Keratinocyte (primary cell): Measurements from ENCODE around the gene ZNF132. TPM values are rescaled to one million over a fixed set of nuclear protein-coding genes. Genes with fewer than 3 reads are reported as not detected.
A peak's percentile ranks its signal among the peaks of the same experiment; 100 is the strongest.

Source experiments
- DNase-seq: peaks from one replicate; pipeline ENCODE4 v3.0.0-alpha.2; 2011; ENCODE audit warnings: low read depth, missing footprints, low spot score
- FAIRE-seq: peaks from 2 replicates; lab custom pipeline; 2011; peaks lifted over from hg19 to GRCh38; lab: Jason Lieb, UNC
- H2AFZ ChIP-seq: 2 replicates; pipeline ENCODE4 v1.6.0; 2012; ENCODE audit warnings: low read length, control low read depth, inconsistent platforms; ENCODE audit not compliant: control insufficient read depth
- H3K27ac ChIP-seq: 2 replicates; pipeline ENCODE4 v1.5.1; 2011; ENCODE audit warnings: low read length; ENCODE audit not compliant: control insufficient read depth, insufficient read depth
- H3K27me3 ChIP-seq: 3 replicates; pipeline ENCODE4 v1.6.0; 2011; ENCODE audit warnings: low read length; ENCODE audit not compliant: control insufficient read depth, insufficient read depth; ENCODE audit errors: extremely low read depth
- H3K36me3 ChIP-seq, 2 experiments: 2 replicates in 1 of 2; 3 replicates in 1 of 2; pipeline ENCODE4 v1.5.1; 2011; ENCODE audit warnings: low read length in 2 of 2, mild to moderate bottlenecking in 1 of 2; ENCODE audit not compliant: control insufficient read depth in 2 of 2, insufficient read depth in 2 of 2; ENCODE audit errors: extremely low read depth in 1 of 2
- H3K4me1 ChIP-seq: 3 replicates; pipeline ENCODE4 v1.5.1; 2011; ENCODE audit warnings: low read length; ENCODE audit not compliant: control insufficient read depth, insufficient read depth; ENCODE audit errors: extremely low read depth
- H3K4me2 ChIP-seq: 3 replicates; pipeline ENCODE4 v1.6.0; 2011; ENCODE audit warnings: low read depth, low read length; ENCODE audit not compliant: control insufficient read depth, insufficient read depth; ENCODE audit errors: extremely low read depth
- H3K4me3 ChIP-seq, 3 experiments: fragments of 200-600 bp in 1 of 3; sonication (generic) in 1 of 3; 2 replicates in 2 of 3; 3 replicates in 1 of 3; pipeline ENCODE4 v1.5.1; 2011 to 2016; ENCODE audit warnings: low read length in 3 of 3, mild to moderate bottlenecking in 3 of 3, control low read depth in 2 of 3, inconsistent platforms in 1 of 3, low read depth in 1 of 3, mixed read lengths in 1 of 3, mixed run types in 1 of 3, moderate library complexity in 1 of 3; ENCODE audit not compliant: control insufficient read depth in 2 of 3, insufficient read depth in 2 of 3; ENCODE audit errors: extremely low read depth in 1 of 3
- H3K79me2 ChIP-seq: 2 replicates; pipeline ENCODE4 v1.6.0; 2012; ENCODE audit warnings: low read length; ENCODE audit not compliant: control insufficient read depth, insufficient read depth
- H3K9ac ChIP-seq: 3 replicates; pipeline ENCODE4 v1.6.0; 2011; ENCODE audit warnings: low read length; ENCODE audit not compliant: control insufficient read depth, insufficient read depth; ENCODE audit errors: extremely low read depth
- H3K9me1 ChIP-seq: 3 replicates; pipeline ENCODE4 v1.6.0; 2011; ENCODE audit warnings: low read length; ENCODE audit not compliant: control insufficient read depth, insufficient read depth; ENCODE audit errors: extremely low read depth
- H3K9me3 ChIP-seq: 2 replicates; pipeline ENCODE4 v1.5.1; 2012; ENCODE audit warnings: low read depth, low read length; ENCODE audit not compliant: control insufficient read depth
- H4K20me1 ChIP-seq: 3 replicates; pipeline ENCODE4 v1.6.0; 2011; ENCODE audit warnings: low read length; ENCODE audit not compliant: control insufficient read depth, insufficient read depth; ENCODE audit errors: extremely low read depth
- CTCF ChIP-seq, 3 experiments: IDR thresholded peaks in 1 of 3; conservative IDR thresholded peaks in 1 of 3; optimal IDR thresholded peaks in 1 of 3; 2 replicates in 2 of 3; 3 replicates in 1 of 3; pipeline versions ENCODE3 to v1.5.1; 2011; ENCODE audit warnings: low read length in 3 of 3, mild to moderate bottlenecking in 3 of 3, moderate library complexity in 2 of 3, control low read depth in 1 of 3, inconsistent platforms in 1 of 3; ENCODE audit not compliant: insufficient read depth in 2 of 3; ENCODE audit errors: extremely low read depth in 1 of 3
- EZH2 ChIP-seq: IDR thresholded peaks from one replicate; pipeline ENCODE4 v1.6.1; 2012; ENCODE audit warnings: inconsistent platforms, mild to moderate bottlenecking, low read length, moderate library complexity
- dilution Hi-C: fragments of 300-500 bp; cut with MboI; formaldehyde crosslinking; loops from one replicate; pipeline ENCODE4 v1.7.0; 2020; ENCODE audit warnings: low sequenced_read_pairs; ENCODE audit not compliant: extremely low pct_ligation_motif_present
- polyA plus RNA-seq, 5 experiments: library from polyadenylated mRNA; depleted of rRNA in 3 of 5; stranded (reverse) in 3 of 5; stranded (forward) in 1 of 5; unstranded in 1 of 5; fragments of >200 nt; gene quantifications; 1 replicate in 1 of 5; 2 replicates in 3 of 5; 3 replicates in 1 of 5; pipeline versions ENCODE4 v1.2.1 to v1.2.3, GENCODE V29; 2011 to 2012; ENCODE audit warnings: missing spikeins in 2 of 5, low read depth in 1 of 5, low replicate concordance in 1 of 5

The ZNF132 gene
- polyA plus RNA-seq, 1 donor (not counting 4 experiments of a cell fraction or from before 2014, with no cell fraction given) = 1.6 TPM

GRCh38 chr19:58476498-58477015 lies 36.6 kb upstream of the ZNF132 start:
- H3K9me3 ChIP-seq = no peaks in the 10 kb centered on the region
- TF ChIP-seq EZH2 = no peak
- no peak for TF ChIP-seq CTCF (optimal IDR thresholded peaks at IDR 0.05 in 1 of 3, IDR thresholded peaks at IDR 0.05 in 1 of 3, conservative IDR thresholded peaks at IDR 0.05 in 1 of 3; ENCODE audit: extremely low read depth in 1 of 3, insufficient read depth in 2 of 3, low read length in 3 of 3)
- peak overlapping the region; percentile 91 for H3K4me2 ChIP-seq
- no peak for DNase-seq
- peak overlapping the region; percentile 63 for H3K27ac ChIP-seq
- dilution Hi-C loops = no loop called here
- FAIRE-seq = peak; percentile 32
- H3K9me1 ChIP-seq = no peaks in the 10 kb centered on the region
- peak overlapping the region; percentile 62 to 83 (median 68) for H3K4me3 ChIP-seq
- H3K79me2 ChIP-seq = no peaks in the 10 kb centered on the region
- peaks cover 15% of the 10 kb centered on the region for H3K4me1 ChIP-seq
- H3K9ac ChIP-seq = peak overlapping the region; percentile 80
- H3K27me3 ChIP-seq = no peaks in the 10 kb centered on the region
- no peaks in the 10 kb centered on the region for H4K20me1 ChIP-seq
- peak overlapping the region; percentile 85 for H2AFZ ChIP-seq
- H3K36me3 ChIP-seq = peaks cover 7 to 15% of the 10 kb centered on the region in 2 experiments

DNA sequence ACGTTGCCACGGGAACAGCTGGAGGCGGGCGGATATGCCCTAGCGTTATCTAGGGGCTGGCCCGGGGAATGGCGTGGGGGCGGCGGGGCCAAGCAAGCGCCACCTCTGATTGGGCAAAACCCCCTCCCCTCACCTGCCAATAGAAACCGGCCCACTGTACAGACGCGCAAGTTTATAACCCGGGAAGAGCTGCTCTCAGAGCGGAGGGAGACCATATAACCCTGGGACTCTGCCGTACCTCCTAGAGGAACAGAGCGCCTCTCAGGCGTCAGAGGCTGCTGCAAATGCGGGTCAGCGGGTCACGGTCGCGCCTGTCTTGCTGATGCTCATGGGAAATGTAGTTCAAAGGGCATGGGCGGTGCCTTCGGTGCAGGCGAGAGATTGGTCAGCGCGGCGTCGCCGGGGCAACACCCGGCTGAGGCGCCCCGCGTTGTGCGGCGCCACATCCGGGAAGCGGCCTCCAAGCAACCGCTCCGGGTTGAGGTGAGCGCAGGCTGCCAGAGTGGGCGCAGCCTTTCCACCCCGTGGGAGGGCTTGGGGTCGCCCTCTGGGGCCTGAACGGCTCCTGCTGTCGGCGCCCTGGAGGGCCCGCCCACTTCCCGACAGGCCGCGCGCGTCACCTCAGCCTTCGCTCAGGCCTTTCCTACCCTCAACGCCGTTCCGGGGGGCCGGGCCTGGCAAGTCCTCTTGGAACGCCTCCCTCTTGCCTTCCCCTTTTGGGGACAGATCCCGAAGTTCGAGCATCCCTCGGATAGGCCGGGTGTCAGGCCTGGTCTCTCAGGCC lies 36.0 kb upstream of the ZNF132 start, which contains the start of gene ZNF446:
Gene ZNF446 (plus strand): TSS at position 639 of the 784 bp plus-strand sequence. CDS start 867 bp downstream, outside the sequence.
- H4K20me1 ChIP-seq = no peaks in the 10 kb centered on the region
- H3K9ac ChIP-seq = peak within 1 kb of the TSS; percentile 80
- H3K9me3 ChIP-seq = no peaks in the 10 kb centered on the region
- H3K27ac ChIP-seq = peak within 1 kb of the TSS; percentile 63
- no peak for TF ChIP-seq EZH2
- TF ChIP-seq CTCF (optimal IDR thresholded peaks at IDR 0.05 in 1 of 3, IDR thresholded peaks at IDR 0.05 in 1 of 3, conservative IDR thresholded peaks at IDR 0.05 in 1 of 3; ENCODE audit: extremely low read depth in 1 of 3, insufficient read depth in 2 of 3, low read length in 3 of 3) = no peak
- H3K4me3 ChIP-seq = peak within 1 kb of the TSS; percentile 62 to 83 (median 68)
- peak within 1 kb of the TSS; percentile 91 for H3K4me2 ChIP-seq
- DNase-seq (peak; percentile 72), FAIRE-seq (peak; percentile 71)
- dilution Hi-C loops = no loop called here
- peaks cover 7 to 15% of the 10 kb centered on the region in 2 experiments for H3K36me3 ChIP-seq
- no peaks in the 10 kb centered on the region for H3K9me1 ChIP-seq
- no peaks in the 10 kb centered on the region for H3K79me2 ChIP-seq
- peak within 1 kb of the TSS; percentile 85 for H2AFZ ChIP-seq
- H3K27me3 ChIP-seq = no peaks in the 10 kb centered on the region
- H3K4me1 ChIP-seq = peaks cover 15% of the 10 kb centered on the region
